ENCODE results near the gene BDNF.
"Not testable (repeated sequence)": the region's sequence is repeated elsewhere in the genome, so short reads cannot be mapped to it uniquely, and the experiment has no call there.

The BDNF gene

DNA sequence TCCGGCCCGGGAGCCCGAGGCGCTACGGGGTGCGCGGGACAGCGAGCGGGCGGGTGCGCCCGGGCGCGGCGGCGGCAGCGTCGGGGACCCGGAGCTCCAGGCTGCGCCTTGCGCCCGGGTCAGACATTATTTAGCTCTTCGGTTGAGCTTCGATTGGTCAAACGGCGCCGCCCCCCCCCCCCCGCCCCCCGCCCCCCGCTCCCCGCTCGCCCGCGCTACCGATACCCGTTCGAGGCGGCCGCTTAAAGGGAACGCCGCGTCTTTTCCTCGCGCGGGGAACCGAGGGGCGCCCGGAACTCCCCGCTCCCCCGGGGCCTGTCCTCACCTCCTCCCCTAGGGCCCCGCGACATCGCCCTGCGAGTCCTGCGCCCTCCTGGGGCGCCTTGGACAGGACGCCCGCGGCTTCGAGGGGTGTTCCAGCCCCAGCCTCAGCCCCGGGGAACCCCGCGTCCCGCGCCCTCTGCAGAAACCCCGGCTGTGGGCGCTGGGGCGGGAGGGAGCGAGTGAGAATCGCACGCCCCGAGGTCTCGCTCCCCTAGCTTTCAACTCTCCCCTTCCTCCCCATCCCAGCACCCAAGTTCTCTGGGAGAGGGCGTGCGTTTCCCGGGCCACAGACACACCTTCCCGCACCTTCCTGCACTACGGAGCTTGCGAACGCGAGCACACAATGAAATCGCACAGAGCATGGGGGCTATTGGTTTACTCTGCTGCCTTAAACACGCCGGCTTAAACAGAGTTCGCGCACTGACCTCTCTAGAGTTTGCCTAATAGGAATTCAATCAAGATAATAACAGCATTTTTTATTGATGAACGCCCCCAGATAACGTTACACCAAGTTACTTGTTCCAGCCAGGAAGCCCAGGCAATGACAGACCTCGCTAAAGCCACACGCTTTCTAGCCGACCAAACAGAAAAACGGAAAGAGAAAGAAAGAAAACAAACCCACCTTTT lies at the start of gene BDNF:
Gene BDNF (minus strand): TSS at position 105 of the 951 bp plus-strand sequence. CDS start 41,891 bp downstream, outside the sequence.
- no peak for DNase-seq

DNA sequence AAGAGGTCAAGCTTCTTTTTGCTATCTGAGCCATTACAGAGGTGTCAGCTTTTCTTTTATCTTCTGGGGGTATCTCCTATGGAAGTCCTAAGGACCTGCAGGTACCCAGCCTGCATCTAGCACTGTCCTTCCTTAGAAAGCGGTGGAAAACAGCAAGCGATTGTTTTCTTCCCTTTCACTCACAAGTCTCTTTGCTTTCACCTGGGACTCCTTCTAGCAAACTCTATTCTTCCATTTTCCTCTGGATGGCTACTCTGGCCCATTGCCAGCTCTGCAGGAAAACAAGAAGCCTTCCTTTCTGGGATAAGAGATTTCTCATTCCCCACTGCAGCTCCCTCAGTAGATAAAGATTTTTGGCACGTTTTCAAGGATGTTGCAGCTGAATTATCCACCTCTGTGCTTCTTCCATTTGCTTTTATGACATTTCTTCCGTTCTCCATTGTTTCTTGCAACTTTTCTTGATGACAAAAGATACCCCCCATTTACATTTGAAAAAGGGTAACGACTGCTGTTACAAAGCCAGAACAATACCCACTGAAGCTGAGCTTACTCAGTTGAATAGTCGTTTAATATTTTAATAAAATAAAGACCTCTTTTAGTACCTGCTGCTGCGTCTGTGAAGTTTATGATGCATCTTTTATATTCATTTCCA lies 40.2 kb upstream of the BDNF start:
- DNase-seq, result no peak

DNA sequence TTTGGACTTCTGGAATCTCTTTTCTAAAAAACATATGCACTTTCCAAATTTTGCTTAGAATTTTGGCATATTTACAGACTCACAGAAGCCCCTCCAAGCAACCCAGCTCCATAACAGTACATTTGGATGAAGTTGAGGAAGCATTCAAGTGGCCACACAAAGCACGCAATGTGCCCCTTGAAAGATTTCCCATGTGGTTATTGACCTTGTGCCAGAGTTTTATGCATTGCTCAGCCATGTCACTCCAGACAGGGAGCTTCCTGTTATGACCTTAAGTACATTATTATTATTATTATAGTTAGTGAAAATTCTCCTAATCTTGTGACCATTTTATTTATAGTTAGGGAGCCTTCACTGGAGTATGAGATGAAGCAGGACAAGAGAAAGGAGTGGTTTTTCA lies 35.0 kb upstream of the BDNF start:
- DNase-seq, result no peak

DNA sequence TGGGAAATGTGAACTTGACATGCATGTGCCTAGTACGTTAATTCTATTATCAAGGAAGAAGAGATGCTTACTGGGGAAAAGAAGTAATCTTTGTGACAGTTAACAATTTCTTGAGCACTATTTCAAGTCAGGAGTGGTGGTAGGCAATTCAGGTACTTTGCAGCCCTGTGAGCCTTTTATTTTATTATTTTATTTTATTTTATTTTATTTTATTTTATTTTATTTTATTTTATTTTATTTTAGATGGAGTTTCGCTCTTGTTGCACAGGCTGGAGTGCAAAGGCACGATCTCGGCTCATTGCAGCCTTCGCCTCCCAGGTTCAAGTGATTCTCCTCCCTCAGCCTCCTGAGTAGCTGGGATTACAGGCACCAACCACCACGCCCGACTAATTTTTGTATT lies 31.5 kb upstream of the BDNF start:
- DNase-seq, result not testable (repeated sequence)

DNA sequence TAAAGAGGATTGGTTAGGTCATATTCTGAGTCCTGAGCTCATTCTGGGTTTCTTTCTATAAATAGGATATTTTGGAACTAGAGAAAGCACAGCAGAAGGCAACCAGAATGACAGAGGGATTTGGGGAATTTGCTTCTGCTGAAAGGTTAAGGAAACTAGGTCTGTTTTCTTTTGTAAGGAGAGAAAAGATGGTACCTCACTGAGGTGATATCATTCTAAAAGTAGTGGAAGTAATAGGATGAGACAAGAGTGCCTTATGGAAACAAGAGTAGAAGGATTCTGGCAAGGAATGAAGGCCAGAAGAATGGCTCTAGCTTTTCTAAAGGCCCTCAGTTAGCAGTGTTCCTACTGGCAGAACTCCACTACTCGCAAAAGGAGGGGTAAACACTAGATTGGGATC lies 26.7 kb upstream of the BDNF start:
- no peak for DNase-seq

DNA sequence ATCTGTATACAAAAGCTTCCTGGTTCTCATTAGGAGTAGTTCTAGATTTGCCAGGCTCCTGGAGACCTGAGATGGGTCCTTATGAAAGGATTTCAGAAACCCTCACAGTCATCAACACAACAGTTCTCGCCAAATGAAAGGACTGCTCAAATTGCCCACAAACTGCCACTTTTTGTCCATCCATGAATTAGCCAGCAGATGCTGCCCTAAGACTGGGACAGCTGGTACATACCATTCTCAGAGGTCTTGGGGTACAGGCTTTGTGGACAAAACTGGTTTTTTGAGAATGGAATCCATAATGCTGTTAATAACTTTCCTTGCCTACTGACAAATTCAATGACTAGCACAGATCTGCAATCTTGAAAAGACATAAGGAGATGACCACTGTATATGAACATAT lies 23.4 kb upstream of the BDNF start:
- no peak for DNase-seq

DNA sequence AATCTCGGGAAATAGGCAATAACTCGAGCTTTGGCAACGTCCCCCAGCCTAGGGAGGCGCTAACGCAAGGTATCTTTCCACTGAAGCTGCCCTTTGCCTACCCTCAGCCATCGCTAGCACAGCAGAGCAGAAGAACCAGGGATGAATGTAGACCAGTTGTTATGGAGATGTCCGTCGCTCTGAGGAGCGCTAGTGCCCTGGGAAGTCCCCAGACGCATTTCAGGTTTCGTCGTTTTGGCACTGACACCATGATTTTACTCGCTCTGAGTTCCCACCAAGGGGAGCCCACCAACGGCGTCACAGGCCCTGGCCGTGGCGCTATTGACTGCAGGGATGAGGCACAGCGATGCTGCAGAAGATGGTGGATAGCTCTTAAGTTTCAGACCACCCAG lies 22.7 kb upstream of the BDNF start:
- no peak for DNase-seq

DNA sequence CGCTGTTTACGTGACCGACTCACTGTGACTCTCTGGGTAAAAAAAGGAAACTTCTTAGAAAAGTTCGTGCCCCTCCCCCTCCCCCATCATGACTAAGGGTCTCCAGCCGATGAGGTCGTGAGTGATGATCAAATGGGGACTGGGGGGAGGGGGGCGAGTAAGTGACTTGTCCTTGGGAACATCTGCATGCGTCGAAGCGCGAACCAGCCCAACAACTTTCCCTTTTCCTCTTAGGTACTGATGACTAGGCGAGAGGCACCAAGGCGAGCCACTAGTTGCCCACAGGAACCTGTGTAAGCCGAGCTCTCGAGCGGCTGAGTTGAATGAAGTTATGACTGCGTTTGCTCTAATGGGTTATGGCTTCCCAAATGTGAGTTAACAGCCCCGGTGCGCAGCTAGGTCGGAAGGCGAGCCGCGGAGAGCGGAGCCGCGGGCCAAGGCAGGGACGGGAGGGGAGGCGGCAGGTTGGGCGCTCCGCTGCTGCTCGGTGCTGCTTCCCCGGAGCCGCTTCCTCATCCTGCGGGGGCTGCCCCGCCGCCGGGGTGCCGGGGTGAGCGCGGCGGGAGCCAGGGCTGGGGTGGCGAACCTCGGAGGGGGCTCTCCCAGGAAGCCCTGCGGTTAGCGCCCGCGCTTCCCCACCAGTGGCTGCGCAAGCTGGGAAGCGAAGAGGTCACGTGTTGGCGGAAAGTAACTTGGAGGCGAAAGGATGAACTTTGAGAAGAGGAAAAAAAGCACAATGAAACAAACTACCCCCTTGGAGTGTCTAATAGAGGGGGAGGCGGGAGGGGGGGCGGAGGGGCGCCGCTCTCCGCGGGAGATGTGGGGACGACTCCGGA lies 22.1 kb upstream of the BDNF start:
- DNase-seq, result no peak

DNA sequence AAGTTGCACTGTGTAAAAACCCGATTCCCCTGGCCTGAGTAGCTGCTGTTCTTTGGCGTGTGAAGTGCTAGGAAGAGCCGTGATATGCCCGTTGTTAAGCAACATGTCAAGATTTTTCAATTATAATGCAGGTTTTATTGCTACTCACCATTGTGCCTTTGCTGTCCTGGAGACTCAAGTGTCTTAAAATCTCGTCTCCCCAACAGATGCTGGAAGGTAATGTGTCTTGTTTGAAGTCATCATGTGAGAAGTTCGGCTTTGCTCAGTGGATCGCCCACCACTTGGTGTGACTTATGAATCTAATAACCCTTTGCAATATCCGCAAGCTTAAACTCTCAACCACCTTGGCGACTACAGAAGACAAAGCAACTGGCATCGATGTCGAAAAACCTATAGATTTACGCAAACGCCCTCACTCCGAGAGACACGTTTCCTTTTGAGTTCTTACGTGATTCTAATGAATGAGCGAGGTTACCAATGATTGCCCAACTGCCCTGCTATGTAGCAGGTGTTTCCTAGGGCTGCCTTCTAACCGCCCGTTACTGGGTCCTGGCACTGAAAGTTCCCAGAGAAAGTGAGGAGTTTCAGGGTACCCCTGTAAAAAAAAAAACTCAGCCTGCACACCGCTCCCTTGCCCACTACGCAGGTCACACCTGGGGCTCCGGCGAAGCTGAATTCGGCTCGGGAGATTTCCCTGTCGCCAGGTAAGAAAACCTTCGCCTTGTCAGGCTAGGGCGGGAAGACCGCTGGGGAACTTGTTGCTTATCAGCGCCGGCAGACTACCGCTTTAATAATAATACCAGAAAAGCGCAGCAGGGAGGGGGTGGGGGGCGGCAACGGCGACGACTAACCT lies 21.2 kb upstream of the BDNF start:
- no peak for DNase-seq

DNA sequence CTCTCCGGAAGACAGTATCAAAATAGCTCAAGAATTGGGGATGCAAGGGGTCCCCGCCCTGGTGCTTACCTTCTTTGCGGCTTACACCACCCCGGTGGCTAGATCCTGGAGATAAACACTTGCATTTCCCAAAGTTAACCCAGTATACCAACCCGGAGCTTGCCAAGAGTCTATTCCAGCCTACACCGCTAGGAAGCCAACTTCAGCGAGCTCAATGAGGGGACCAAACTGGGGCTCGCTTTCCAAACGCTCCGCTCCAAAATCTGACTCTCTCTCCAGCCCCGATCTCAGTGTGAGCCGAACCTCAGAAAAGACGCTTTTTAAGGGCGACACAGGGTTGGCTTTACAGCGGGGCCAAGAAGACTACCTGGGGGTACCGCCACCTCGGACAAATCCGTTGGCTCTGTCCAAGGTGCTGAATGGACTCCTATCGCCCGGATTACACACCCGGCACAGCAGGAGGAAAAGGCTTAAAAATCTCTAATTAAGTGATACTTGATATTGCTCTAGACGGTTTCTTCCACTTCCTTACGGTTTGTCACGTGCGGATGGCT lies 20.1 kb upstream of the BDNF start:
- DNase-seq, result no peak

DNA sequence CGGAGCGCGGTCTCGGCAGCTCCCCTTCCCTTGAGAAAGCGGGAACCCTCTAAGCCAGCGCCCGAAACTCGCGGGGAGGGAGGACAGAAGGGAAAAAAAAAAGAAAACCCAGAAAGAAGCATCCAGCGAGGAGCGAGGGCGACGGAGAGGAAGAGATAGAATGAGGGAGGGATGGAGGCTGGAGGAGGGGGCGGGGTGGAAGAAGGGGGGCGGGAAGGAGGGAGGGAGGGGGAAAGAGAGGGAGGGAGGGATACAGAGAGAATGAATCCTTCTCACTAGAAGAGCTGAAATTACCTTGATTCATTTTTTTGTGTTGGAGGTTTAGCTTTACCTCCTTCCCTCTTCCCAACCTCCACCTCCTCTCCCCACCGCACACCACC lies 19.3 kb upstream of the BDNF start:
- no peak for DNase-seq

DNA sequence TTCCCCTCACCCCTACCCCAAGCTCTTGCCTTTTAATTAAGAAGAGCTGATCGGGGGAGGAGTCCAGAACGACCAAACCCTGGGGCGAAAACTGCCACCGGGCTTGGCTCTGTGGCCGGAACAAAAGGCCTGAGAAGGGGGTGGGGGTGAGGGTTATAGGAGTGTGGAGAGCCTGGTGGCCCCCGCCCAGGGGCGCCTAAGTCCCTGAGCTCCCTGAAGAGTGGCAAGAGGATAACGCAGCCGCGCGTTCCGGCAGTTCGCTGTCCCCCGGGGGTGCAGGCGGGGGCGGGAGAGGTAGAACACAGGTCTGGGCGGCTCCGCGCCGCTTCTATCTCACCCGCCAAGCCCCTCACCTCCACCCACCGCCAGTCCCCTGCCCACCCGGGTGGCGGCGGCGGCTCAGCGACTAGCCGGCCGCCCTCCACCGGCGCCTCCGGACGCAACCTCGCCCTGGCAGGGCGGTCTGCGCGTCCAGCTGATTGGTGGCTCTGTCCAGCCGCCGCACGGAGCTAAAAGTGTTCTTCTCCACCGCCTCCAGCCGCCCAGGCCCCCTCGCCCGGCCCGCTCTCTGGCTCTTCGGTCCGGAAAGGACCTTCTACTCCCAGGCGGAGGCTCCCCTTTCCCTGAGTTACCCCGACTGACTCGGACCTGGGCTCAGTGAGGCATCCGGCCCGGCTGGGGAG lies 18.7 kb upstream of the BDNF start:
- no peak for DNase-seq

DNA sequence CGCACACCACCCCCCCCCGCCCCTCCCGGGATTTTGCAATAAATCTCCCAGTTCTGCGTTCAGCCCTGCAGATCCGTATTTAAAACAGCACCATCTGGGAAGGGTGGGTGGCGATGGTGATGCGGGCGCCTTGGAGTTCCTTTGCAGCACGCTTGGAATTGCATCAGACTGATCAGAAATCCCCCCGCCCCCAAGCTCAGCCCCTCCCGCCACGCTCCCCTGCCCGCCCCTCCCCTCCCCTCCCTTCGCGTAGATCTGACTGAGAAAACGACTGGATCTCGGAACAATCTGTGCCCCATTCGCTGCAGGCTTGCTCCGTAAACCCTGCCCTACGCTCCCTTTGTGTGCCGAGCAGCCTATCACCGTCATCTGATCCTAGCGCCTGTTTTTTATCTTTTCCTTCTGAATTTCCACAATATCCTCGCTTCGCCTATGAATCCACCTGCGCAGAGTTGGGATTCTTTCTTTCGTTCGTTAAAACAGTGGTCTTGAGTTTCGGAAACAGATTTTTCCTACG lies 18.1 kb upstream of the BDNF start:
- no peak for DNase-seq

DNA sequence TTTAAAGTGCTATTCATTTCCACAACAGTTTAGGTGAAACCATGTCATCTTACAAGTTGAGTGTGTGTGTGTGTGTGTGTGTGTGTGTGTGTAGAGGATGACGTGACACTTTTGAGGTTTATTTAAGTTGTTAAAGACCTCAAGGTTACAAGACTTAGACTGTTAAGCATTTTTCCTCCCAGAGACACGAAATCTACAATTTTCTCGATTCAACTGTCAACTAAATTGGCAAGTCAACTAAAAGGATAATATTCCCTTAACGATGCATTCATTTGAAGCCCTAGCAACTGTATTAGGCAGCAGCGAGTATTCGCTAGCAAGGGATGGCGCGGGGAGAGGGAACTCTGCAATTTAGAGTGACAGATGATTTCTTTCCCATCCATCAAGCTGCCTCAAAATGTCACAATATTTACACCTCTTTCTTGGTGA lies 17.6 kb upstream of the BDNF start:
- no peak for DNase-seq

DNA sequence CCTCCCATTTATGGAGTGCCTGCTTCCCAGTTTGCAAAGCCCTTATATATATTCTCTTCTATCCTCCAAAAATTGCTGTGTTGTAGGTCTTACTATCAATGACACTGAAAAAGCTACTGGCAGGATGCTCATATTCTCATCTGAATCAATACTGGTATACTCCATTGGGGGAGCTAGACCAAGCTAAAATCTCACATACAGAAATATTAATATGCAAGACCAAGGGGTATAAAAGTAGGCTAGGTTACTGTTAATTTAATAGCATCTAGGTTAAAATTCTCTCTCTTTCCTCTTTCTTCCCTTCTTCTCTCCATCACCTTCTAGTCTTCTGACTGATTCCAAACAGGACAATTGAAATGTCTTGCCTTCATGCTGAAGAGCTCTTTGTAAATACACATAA lies 17.1 kb upstream of the BDNF start:
- no peak for DNase-seq

DNA sequence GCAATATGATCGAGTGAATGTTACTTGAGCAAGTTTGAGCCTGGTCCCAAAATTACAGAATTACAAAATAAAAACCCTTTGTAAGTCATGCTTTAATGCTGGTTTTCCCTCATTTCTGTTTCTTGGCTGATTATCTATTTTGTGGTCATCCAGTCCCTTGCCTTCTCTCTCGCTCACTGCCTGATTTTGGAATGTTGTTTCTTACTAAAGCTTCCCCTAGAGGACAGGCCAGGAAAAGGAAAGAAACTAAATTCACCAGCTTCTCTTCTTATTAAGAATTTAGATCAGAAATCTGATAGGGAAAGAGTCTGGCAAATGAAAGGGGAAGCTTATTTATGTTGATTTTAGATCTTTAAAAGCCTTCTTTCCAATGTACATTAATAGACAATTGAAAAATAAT lies 16.6 kb upstream of the BDNF start:
- DNase-seq, result no peak

DNA sequence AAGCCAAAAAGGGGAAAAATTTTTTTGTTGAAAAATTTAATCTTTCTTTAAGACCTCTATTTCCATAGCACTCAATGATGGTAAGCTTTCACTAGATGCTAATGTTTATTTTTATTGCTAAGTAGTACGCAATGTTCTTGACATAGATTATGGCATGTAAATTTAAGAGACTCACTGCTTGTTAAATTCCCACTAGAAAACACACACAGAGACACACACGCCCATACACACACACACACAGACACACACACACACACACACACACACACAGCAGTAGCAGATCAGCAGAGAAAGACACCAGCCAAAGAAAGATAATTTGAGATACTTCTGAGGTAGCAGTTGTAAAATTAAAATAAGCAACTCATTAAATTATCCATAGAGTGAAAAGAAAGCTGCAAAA lies 16.0 kb upstream of the BDNF start:
- DNase-seq, result no peak

DNA sequence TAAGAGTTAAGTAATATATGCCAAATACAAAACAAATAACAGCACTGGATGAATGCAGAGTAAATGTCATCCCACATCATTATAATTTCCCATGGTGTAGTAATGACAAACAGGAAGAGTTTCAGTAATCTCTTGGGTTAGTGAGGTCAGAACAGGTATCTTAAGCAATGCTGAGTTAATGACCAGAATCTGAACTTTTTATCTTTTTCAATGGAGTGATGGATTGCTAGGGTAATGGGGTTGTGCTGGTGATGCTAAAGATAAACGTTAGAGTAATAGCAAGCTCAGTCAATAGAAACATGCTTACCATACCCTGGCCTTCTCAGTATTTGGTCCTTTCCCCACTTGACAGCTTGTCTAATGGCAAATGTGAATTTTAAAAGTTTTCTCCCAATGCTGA lies 11.5 kb upstream of the BDNF start:
- DNase-seq, result no peak

DNA sequence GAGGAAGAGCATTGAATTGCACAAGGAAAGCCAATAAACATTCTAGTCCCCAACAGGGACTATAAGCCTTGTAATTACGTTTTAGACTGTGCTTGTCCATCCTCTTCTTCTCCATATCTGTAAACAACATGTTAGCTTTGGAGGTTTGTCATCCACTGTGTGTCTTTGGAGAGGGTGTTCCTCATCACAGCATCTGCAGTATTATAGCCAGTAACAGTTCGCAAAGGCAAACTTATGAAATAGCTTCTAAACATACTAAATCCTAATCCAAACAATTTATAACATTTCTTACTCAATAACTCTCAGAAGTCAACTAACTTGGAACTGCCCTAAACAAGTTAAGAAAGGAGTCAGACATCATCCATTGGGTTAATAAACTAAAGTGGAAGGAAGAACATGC lies 10.3 kb upstream of the BDNF start:
- no peak for DNase-seq

DNA sequence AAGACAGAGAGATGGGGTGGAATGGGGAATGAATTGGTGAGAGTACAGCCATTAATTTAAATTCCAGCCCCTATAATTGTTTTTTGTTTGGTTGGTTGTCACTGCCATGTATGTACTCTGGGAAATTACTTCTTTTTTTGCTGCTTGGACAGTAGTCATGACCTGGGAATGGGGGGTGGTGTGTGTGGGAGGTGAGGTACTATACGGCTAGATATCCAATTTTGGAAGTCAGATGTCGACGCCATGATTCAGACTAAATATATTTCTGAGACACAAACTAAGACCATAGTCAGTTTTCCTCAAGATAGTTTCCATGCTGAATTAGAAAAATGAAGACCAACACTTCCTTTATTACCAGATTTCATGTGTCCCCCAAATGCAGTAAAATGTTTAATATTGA lies 7.4 kb upstream of the BDNF start:
- no peak for DNase-seq

Measured in CD4-positive, alpha-beta T cell treated with Interleukin-1 beta for 1 hour (primary cell).